Fibroblast of skin of left biceps (primary cell): ENCODE measurements around the gene RNF222.

ENCODE experiments used
- DNase-seq, 2 experiments: peaks; one replicate each; pipeline ENCODE4 v3.0.0-alpha.2; 2013; ENCODE audit warnings: low read depth in 2 of 2

Gene RNF222

GRCh38 chr17:8345951-8346665 lies 51.5 kb downstream of the RNF222 start:
- DNase-seq: no peak

GRCh38 chr17:8345052-8345690 lies 52.5 kb downstream of the RNF222 start:
- DNase-seq: no peak

- DNase-seq: peak in 1 of 2 experiments; percentile 6
These were observed 56.2 kb downstream of the RNF222 start for GRCh38 chr17:8341456-8341855.
